ENCODE results near the gene KLK15.

KLK15 gene

GRCh38 chr19:50870417-50871089, 37.2 kb upstream of the KLK15 start:
- no peak overlapping the region for H3K4me2 ChIP-seq
- H3K9ac ChIP-seq, result no peak overlapping the region
- H3K27me3 ChIP-seq, result no peaks in the 10 kb centered on the region
- H3K36me3 ChIP-seq, result no peaks in the 10 kb centered on the region
- no peaks in the 10 kb centered on the region for H4K20me1 ChIP-seq
- no peaks in the 10 kb centered on the region; a peak in 1 of 22 replicates for H3K9me3 ChIP-seq (replicated peaks in 1 of 11)
- TF ChIP-seq Cebpa-rat (IDR thresholded peaks at IDR 0.05), result no peak
- H3K4me1 ChIP-seq, result peaks cover 7 to 25% (median 23%) of the 10 kb centered on the region in 10 experiments; a peak in 19 of 20 replicates
- no peak overlapping the region for H3K27ac ChIP-seq
- H3K4me3 ChIP-seq, result no peak overlapping the region

- TF ChIP-seq Cebpa-rat (IDR thresholded peaks at IDR 0.05), result no peak
- Histone ChIP-seq H3K36me3 (no peaks in the 10 kb centered on the region), H3K27me3 (no peaks in the 10 kb centered on the region), H3K4me1 (peaks cover 0 to 14% (median 13%) of the 10 kb centered on the region in 10 experiments; a peak in 15 of 20 replicates), H3K4me3 (no peak overlapping the region), H3K27ac (no peak overlapping the region), H3K4me2 (no peak overlapping the region), H3K9ac (no peak overlapping the region), H4K20me1 (no peaks in the 10 kb centered on the region), H3K9me3 (replicated peaks in 1 of 11) (no peaks in the 10 kb centered on the region; a peak in 1 of 22 replicates)
Observed at GRCh38 chr19:50869479-50869878, 36.1 kb upstream of the KLK15 start.

- Histone ChIP-seq H3K27ac (no peak overlapping the region), H3K9ac (no peak overlapping the region), H3K36me3 (no peaks in the 10 kb centered on the region), H3K4me3 (no peak overlapping the region), H3K4me2 (no peak overlapping the region), H3K27me3 (no peaks in the 10 kb centered on the region), H3K4me1 (peaks cover 0 to 4% (median 0%) of the 10 kb centered on the region in 10 experiments; a peak in 2 of 20 replicates), H3K9me3 (replicated peaks in 1 of 11) (peaks cover 14 to 23% (median 18%) of the 10 kb centered on the region in 11 experiments; a peak in 20 of 22 replicates), H4K20me1 (no peaks in the 10 kb centered on the region)
- no peak for TF ChIP-seq Cebpa-rat (IDR thresholded peaks at IDR 0.05)
Observed at GRCh38 chr19:50861496-50862286, 28.3 kb upstream of the KLK15 start.

GRCh38 chr19:50861010-50861409, 27.6 kb upstream of the KLK15 start:
- Histone ChIP-seq H3K4me2 (no peak overlapping the region), H3K27ac (no peak overlapping the region), H3K9ac (no peak overlapping the region), H3K4me3 (no peak overlapping the region), H4K20me1 (no peaks in the 10 kb centered on the region), H3K4me1 (peaks cover 0 to 8% (median 0%) of the 10 kb centered on the region in 10 experiments; a peak in 5 of 20 replicates), H3K36me3 (no peaks in the 10 kb centered on the region), H3K9me3 (replicated peaks in 1 of 11) (peaks cover 14 to 23% (median 18%) of the 10 kb centered on the region in 11 experiments; a peak in 20 of 22 replicates), H3K27me3 (no peaks in the 10 kb centered on the region)
- no peak for TF ChIP-seq Cebpa-rat (IDR thresholded peaks at IDR 0.05)

GRCh38 chr19:50859849-50860248, 26.5 kb upstream of the KLK15 start:
- Histone ChIP-seq H3K9me3 (replicated peaks in 1 of 11) (peaks cover 14 to 23% (median 18%) of the 10 kb centered on the region in 11 experiments; a peak in 20 of 22 replicates), H3K36me3 (no peaks in the 10 kb centered on the region), H3K27ac (no peak overlapping the region), H3K27me3 (no peaks in the 10 kb centered on the region), H3K9ac (no peak overlapping the region), H3K4me2 (no peak overlapping the region), H3K4me3 (no peak overlapping the region), H3K4me1 (peaks cover 0 to 9% (median 0%) of the 10 kb centered on the region in 10 experiments; a peak in 5 of 20 replicates), H4K20me1 (no peaks in the 10 kb centered on the region)
- TF ChIP-seq Cebpa-rat (IDR thresholded peaks at IDR 0.05), result no peak

- H3K27me3 ChIP-seq, result no peaks in the 10 kb centered on the region
- H4K20me1 ChIP-seq, result no peaks in the 10 kb centered on the region
- H3K36me3 ChIP-seq, result no peaks in the 10 kb centered on the region
- no peak overlapping the region for H3K27ac ChIP-seq
- no peak overlapping the region for H3K4me3 ChIP-seq
- TF ChIP-seq Cebpa-rat (IDR thresholded peaks at IDR 0.05), result no peak
- H3K9me3 ChIP-seq (replicated peaks in 1 of 11), result peaks cover 14 to 23% (median 18%) of the 10 kb centered on the region in 11 experiments; a peak in 20 of 22 replicates
- H3K4me1 ChIP-seq, result peaks cover 0 to 9% (median 0%) of the 10 kb centered on the region in 10 experiments; a peak in 5 of 20 replicates
- H3K9ac ChIP-seq, result no peak overlapping the region
- no peak overlapping the region for H3K4me2 ChIP-seq
Observed at GRCh38 chr19:50858886-50859285, 25.5 kb upstream of the KLK15 start.

GRCh38 chr19:50857366-50857765, 24.0 kb upstream of the KLK15 start:
- Histone ChIP-seq H3K36me3 (no peaks in the 10 kb centered on the region), H3K4me1 (peaks cover 0 to 9% (median 0%) of the 10 kb centered on the region in 10 experiments; a peak in 5 of 20 replicates), H3K27me3 (no peaks in the 10 kb centered on the region), H4K20me1 (no peaks in the 10 kb centered on the region), H3K27ac (no peak overlapping the region), H3K9ac (no peak overlapping the region), H3K9me3 (replicated peaks in 1 of 11) (peaks cover 14 to 23% (median 18%) of the 10 kb centered on the region in 11 experiments; a peak in 20 of 22 replicates), H3K4me2 (peak overlapping the region in 2 of 11 experiments; percentile 29; a peak in 2 of 22 replicates), H3K4me3 (no peak overlapping the region)
- no peak for TF ChIP-seq Cebpa-rat (IDR thresholded peaks at IDR 0.05)

- Histone ChIP-seq H3K9ac (no peak within 1 kb of the TSS), H3K4me3 (no peak within 1 kb of the TSS), H3K27me3 (no peaks in the 10 kb centered on the region), H4K20me1 (no peaks in the 10 kb centered on the region), H3K4me2 (no peak within 1 kb of the TSS), H3K36me3 (no peaks in the 10 kb centered on the region), H3K4me1 (peaks cover 0 to 9% (median 0%) of the 10 kb centered on the region in 10 experiments; a peak in 5 of 20 replicates), H3K27ac (no peak within 1 kb of the TSS), H3K9me3 (replicated peaks in 1 of 11) (peaks cover 0 to 5% (median 2%) of the 10 kb centered on the region in 11 experiments; a peak in 9 of 22 replicates)
- no peak for TF ChIP-seq Cebpa-rat (IDR thresholded peaks at IDR 0.05)
Observed at GRCh38 chr19:50854636-50855410, 21.4 kb upstream of the KLK15 start, which contains the start of gene KLK3. TSS of gene KLK3 (plus strand) at chr19:50854915. CDS start at chr19:50854956, 41 bp downstream.

Data from BLaER1 treated with 17β-estradiol and CSF1 and Interleukin-3, amounts not matched to agents 10 nM and 100 nM (cell line).